GM21515 (cell line): ENCODE results near the gene AANAT.
"Not testable (repeated sequence)": the region's sequence is repeated elsewhere in the genome, so short reads cannot be mapped to it uniquely, and the experiment has no call there.

Source experiments
- ATAC-seq: cut with Tn5 transposase; IDR thresholded peaks from one replicate; pipeline ENCODE4 v1.9.1; 2021; ENCODE audit not compliant: unreplicated experiment

AANAT gene

GRCh38 chr17:76502341-76503211, 35.2 kb downstream of the AANAT start:
- no peak for ATAC-seq

DNA sequence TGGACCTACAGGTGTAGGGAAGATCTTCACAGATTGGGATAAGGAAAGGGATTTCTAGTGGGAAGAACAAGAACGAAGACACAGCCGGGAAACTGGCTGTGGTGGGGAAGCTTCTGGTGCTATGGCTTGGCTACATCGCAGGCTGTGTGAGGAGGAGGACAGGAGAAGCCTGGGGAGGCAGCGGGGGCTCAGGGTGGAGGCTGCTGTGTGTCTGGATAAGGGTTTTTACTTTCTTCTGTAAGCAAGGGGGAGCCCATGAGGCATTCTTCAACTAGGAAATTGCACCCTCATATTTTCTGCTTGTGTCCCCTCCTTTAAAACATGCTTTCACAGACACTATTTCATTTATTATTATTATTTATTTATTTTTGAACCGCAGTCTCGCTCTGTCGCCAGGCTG, 36.7 kb downstream of the AANAT start:
- ATAC-seq = no peak

DNA sequence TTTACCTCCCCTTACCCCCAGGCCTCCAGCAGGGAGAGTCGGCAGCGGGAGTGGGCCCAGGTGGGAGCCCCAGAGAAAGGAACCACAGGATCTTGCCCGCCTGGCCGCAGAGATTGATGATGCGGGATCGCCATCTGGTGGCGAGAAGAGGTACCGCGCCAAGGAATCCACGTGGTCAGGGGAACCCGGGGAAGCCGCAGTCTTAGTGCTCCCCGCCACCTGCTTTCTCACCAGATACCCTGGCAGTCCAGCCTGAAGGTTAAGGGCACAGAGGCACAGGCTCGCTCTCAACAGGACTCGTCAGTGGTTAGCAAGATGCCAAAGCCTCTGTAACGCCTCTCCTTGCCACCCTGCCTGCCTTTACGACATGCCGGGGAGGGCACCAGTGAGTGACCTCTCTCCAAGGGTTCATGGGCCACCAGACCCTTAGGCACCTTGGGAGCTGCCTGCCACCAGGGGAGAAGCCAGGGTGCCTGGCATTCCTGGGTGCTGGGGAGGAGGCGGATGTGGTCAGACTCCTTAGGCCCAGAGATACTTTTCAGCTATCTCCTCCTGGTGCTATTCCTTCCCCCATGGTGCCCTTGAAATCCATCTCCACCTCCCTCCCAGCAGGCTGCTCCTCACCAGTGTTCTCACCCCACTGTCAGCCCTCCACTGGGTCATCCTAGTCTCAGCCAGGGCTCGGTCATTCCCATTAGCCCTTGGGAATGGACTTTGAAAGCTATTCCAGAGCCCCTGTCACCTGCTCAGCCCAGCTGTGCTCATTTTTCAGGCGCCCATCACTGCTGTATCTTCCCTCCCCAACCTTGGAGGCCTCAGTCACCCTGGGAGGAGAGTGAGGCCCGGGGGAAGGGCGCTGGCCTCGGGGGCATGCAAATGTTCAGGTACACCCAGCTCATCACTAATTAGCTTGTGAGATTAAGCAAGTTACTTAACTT, 39.3 kb downstream of the AANAT start:
- no peak for ATAC-seq

DNA sequence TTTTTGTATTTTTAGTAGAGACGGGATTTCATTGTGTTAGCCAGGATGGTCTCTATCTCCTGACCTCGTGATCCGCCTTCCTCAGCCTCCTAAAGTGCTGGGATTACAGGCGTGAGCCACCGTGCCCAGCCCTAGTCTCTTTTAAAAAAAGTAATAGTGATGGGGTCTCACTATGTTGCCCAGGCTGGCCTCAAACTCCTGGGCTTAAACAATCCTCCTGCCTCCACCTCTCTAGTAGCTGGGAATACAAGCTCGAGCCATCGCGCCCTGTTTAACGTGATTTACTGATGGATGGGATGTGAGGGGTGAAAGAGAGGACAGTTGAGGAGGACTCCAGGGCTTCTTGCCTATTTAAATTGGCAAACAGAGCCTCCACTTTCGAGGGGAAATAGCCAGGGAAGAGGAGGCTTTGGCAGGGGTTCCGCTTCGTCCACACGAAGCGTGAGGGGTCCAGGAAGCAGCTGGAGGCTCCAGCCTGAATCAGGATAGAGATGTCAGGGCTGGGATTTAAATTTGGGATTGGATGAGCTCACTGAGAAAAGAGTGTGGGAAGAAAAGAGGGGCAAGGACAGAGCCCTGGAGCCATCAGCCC, 41.2 kb downstream of the AANAT start:
- ATAC-seq = not testable (repeated sequence)

DNA sequence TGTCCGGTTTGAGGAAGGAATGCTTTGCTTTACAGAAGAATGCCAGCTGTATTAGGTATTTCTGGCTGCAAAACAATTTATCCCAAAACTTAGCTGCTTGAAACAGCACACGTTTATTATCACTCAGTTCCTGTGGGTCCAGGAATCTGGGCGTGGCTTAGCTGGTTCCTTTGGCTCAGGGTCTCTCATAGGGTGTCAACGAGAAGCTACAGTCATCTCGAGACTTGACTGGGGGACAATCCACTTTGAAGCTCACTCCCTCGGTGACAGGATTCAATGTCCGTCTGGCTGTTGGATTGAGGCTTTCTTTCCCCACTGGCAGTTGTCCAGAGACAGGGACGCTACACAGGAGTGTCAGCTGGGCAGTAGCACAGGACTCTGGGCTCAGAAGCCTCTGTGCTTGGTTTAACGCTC, 43.4 kb downstream of the AANAT start:
- ATAC-seq = no peak

DNA sequence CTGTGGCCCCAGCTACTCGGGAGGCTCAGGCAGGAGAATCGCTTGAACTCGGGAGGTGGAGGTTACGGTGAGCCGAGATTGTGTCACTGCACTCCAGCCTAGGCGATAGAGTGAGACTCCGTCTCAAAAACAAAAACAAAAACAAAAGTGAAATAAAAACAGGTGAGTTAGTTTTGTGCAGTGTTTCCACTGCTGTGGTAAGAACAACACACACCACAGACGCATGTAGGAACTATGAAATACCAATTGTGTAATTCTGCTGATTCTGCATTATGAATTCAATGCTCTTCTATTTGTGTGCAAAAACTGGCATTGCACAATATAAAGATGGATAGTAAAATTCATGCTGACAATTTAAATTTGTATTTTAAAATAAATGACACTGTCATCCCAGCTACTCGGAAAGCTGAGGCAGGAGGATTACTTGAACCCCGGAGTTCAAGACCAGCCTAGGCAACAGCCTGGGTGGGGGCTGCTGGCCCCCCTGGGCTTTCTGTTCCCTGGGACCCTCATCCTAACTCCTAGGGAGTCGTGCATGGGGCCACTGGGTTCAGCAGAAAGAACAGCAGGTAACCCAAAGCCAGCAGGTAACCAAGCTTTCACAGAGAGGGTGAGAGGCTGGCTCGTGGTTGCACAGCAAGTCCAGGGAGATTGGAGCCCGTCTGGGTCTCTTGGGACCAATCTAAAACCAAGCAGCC, 44.4 kb downstream of the AANAT start:
- ATAC-seq = no peak

DNA sequence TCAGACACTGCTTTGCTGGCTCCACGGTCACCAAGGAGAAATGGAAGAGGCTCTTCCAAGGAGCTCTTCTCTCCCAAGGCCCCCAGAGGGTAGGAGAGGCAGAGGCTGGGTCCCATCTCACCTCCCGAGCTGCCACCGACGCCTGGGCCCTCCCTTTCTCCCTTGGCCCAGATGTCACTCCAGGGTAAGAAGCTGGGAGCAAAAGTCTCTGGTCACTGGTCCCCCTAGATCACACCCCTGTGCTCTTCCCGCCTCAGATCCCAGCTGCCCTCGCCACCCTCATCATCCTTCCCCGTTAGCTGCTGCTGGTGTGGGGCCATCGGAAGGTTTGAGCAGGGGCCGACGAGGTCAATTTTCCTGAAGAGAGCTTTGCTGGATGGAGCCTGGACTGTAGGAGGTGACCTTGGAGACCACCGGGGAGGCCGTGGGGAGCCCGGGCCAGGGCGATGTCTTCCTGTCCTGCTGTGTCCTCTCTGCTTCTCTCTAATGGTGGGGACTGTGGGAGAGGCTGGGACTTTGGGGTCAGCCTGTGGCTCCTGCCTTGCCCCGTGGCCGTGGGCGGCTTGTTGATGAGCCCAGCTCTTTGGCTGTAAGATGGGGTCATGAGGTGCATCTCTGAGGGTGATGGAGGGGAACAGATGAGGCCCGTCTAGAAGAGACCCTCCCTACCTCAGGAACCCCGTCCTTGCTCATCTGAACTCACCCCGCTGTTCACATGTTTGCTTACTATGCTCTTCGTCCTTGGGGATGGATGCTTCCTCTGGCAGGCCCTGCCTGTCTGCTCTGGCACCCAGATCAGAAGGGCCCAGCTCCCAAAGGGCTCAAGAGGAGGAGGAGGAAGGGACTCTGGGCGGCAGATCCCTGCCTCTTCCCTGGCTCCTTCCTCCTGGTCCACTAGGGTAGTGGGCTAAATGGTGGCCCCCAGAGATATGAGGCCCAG, 45.2 kb downstream of the AANAT start:
- ATAC-seq = no peak

GRCh38 chr17:76513306-76513692, 45.9 kb downstream of the AANAT start:
- no peak for ATAC-seq

DNA sequence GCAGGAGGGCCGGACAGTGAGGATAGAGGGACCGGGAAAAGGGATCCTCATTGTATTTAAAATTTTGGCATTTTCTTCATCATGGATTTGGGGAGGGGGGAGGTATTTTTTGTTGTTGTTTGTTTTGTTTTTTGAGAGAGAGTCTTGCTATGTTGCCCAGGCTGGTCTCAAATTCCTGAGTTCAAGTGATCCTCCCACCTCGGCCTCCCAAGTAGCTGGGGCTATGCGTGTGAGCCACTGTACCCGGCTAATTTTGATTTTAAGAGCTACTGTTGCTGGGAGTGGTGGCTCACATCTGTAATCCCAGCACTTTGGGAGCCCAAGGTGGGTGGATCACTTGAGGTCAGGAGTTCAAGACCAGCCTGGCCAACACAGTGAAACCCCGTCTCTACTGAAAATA, 47.0 kb downstream of the AANAT start:
- not testable (repeated sequence) for ATAC-seq

GRCh38 chr17:76515274-76515949, 48.0 kb downstream of the AANAT start:
- ATAC-seq = no peak

DNA sequence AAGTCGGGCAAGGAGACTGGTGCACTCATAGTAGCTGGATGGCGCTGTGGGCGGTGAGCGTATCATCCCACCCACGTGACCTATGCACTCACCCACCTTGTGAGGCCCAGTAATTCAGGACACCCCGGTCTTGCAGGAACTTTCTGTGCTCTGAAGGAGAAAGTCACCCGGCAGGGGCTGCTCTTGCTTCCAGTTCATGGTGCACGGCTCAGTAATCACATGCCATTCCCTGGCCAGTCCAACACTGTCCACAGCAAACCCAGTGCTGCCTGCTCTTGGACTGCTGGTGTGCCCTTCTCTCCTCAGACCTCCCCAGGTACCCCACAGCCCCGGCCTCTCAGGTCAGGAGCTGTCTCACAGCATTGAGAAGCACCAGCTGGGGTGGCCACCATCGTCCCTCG, 50.2 kb downstream of the AANAT start:
- ATAC-seq = no peak

- no peak for ATAC-seq
Observed at GRCh38 chr17:76519048-76519966, 51.9 kb downstream of the AANAT start.
